GM20000 (cell line): ENCODE data around the gene SFR1.
"Not testable (repeated sequence)": the region's sequence is repeated elsewhere in the genome, so short reads cannot be mapped to it uniquely, and the experiment has no call there.

Source experiments
- DNase-seq: peaks from one replicate; pipeline ENCODE4 v3.0.0; 2012; ENCODE audit warnings: low spot score
- TF ChIP-seq, protein P1 (sequence below): IDR thresholded peaks from 2 replicates; pipeline ENCODE4 v1.5.1; 2012; ENCODE audit warnings: mild to moderate bottlenecking, control low read depth; ENCODE audit errors: extremely low read depth, missing control alignments

The SFR1 gene

GRCh38 chr10:104155591-104155990, 33.6 kb downstream of the SFR1 start:
- TF ChIP-seq, protein P1, sequence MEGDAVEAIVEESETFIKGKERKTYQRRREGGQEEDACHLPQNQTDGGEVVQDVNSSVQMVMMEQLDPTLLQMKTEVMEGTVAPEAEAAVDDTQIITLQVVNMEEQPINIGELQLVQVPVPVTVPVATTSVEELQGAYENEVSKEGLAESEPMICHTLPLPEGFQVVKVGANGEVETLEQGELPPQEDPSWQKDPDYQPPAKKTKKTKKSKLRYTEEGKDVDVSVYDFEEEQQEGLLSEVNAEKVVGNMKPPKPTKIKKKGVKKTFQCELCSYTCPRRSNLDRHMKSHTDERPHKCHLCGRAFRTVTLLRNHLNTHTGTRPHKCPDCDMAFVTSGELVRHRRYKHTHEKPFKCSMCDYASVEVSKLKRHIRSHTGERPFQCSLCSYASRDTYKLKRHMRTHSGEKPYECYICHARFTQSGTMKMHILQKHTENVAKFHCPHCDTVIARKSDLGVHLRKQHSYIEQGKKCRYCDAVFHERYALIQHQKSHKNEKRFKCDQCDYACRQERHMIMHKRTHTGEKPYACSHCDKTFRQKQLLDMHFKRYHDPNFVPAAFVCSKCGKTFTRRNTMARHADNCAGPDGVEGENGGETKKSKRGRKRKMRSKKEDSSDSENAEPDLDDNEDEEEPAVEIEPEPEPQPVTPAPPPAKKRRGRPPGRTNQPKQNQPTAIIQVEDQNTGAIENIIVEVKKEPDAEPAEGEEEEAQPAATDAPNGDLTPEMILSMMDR = no peak
- DNase-seq = no peak

GRCh38 chr10:104170610-104171254, 48.8 kb downstream of the SFR1 start:
- TF ChIP-seq, protein P1 = no peak
- DNase-seq = no peak

GRCh38 chr10:104174136-104174535, 52.2 kb downstream of the SFR1 start:
- not testable (repeated sequence) for DNase-seq
